Stomach (tissue), 4 donors: Measurements from ENCODE around the gene PDE4D.

Experiments
- EP300 ChIP-seq: sonication (generic); formaldehyde crosslinking; IDR thresholded peaks from one replicate; pipeline ENCODE4 v1.6.1; 2017; ENCODE audit warnings: antibody characterized with exemption
- TF ChIP-seq, protein P1 (sequence below), 7 experiments: fragments of 450-650 bp in 4 of 7; fragments of 200-600 bp in 3 of 7; sonication (generic) in 3 of 7; IDR thresholded peaks; one replicate each; pipeline ENCODE4 v1.5.1; 2016 to 2019; ENCODE audit warnings: antibody characterized with exemption in 7 of 7, control low read depth in 2 of 7, mild to moderate bottlenecking in 1 of 7

DNA sequence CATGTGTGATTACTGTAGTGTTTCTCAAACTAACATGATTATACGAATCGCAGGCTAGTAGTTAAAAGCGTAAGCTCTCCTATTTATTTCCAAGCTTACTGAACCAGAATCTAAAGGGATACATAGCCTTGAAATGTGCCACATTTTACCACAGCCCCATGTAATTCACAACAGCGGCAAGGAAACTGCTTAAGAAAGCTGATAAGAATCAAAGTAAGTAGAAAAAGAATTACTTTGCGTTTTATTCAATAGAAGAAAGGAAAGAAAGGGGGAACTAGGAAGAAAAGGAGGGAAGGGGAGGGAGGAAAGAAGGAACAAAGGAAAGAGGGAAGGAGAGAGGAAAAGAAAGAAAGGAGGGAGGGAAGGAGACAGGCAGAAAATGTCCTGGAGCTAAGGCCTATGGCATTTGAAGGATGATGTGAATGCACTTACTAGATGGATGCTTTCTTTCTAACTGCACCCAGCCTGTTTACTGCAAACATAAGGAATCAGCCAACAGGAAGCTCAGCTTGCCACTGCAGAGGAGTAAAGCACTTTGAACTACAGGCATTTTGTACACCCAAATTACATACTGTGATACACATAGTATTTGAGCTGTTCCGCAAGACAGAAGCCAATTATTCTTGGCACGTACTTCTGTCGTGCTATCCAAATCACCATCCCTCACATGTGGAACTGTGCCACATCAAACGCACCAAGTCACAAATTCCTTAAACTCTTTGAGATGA, 789.0 kb downstream of the PDE4D start:
- TF ChIP-seq, protein P1, sequence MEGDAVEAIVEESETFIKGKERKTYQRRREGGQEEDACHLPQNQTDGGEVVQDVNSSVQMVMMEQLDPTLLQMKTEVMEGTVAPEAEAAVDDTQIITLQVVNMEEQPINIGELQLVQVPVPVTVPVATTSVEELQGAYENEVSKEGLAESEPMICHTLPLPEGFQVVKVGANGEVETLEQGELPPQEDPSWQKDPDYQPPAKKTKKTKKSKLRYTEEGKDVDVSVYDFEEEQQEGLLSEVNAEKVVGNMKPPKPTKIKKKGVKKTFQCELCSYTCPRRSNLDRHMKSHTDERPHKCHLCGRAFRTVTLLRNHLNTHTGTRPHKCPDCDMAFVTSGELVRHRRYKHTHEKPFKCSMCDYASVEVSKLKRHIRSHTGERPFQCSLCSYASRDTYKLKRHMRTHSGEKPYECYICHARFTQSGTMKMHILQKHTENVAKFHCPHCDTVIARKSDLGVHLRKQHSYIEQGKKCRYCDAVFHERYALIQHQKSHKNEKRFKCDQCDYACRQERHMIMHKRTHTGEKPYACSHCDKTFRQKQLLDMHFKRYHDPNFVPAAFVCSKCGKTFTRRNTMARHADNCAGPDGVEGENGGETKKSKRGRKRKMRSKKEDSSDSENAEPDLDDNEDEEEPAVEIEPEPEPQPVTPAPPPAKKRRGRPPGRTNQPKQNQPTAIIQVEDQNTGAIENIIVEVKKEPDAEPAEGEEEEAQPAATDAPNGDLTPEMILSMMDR (IDR thresholded peaks at IDR 0.05): no peak
- no peak for TF ChIP-seq EP300
